GM20000 (cell line): ENCODE measurements around the gene MPPED2.

Experiments
- DNase-seq: peaks from one replicate; pipeline ENCODE4 v3.0.0; 2012; ENCODE audit warnings: low spot score
- CTCF ChIP-seq: IDR thresholded peaks from 2 replicates; pipeline ENCODE4 v1.5.1; 2012; ENCODE audit warnings: mild to moderate bottlenecking, control low read depth; ENCODE audit errors: extremely low read depth, missing control alignments

Gene MPPED2

GRCh38 chr11:30392221-30392784 lies 193.8 kb downstream of the MPPED2 start:
- DNase-seq = no peak
- no peak for TF ChIP-seq CTCF

- TF ChIP-seq CTCF = no peak
These were observed 197.2 kb downstream of the MPPED2 start for GRCh38 chr11:30388957-30389356.

GRCh38 chr11:30387891-30388861 lies 198.0 kb downstream of the MPPED2 start:
- no peak for DNase-seq
- TF ChIP-seq CTCF = no peak

More at GRCh38 chr11:30388957-30389356, 197.2 kb downstream of the MPPED2 start:
- DNase-seq = no peak

GRCh38 chr11:30381879-30382278 lies 204.3 kb downstream of the MPPED2 start:
- no peak for DNase-seq
- no peak for TF ChIP-seq CTCF

- no peak for TF ChIP-seq CTCF
- no peak for DNase-seq
These were observed 205.3 kb downstream of the MPPED2 start for GRCh38 chr11:30380846-30381245.

- DNase-seq = no peak
- TF ChIP-seq CTCF = no peak
These were observed 208.8 kb downstream of the MPPED2 start for GRCh38 chr11:30377347-30377746.

- TF ChIP-seq CTCF = no peak
- no peak for DNase-seq
These were observed 216.0 kb downstream of the MPPED2 start for GRCh38 chr11:30370164-30370563.
